ENCODE data around the gene STK35. TPM values are rescaled to one million over a fixed set of nuclear protein-coding genes. Genes with fewer than 3 reads are reported as not detected.

Gene STK35
- total RNA-seq, 2 donors from 2014 or later = 25.8 to 26.7 TPM

GRCh38 chr20:2093883-2094282 is 7.7 kb upstream of the STK35 start:
- no peaks in the 10 kb centered on the region for H3K36me3 ChIP-seq
- DNase-seq = no peak
- TF ChIP-seq, protein P1, sequence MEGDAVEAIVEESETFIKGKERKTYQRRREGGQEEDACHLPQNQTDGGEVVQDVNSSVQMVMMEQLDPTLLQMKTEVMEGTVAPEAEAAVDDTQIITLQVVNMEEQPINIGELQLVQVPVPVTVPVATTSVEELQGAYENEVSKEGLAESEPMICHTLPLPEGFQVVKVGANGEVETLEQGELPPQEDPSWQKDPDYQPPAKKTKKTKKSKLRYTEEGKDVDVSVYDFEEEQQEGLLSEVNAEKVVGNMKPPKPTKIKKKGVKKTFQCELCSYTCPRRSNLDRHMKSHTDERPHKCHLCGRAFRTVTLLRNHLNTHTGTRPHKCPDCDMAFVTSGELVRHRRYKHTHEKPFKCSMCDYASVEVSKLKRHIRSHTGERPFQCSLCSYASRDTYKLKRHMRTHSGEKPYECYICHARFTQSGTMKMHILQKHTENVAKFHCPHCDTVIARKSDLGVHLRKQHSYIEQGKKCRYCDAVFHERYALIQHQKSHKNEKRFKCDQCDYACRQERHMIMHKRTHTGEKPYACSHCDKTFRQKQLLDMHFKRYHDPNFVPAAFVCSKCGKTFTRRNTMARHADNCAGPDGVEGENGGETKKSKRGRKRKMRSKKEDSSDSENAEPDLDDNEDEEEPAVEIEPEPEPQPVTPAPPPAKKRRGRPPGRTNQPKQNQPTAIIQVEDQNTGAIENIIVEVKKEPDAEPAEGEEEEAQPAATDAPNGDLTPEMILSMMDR (IDR thresholded peaks at IDR 0.05) = no peak
- intact Hi-C loops (cut with DNase I) = loop anchor here (10.0 kb wide), 1 partner anchor 329 kb away; no protein-coding TSS in a partner anchor
- no peak overlapping the region for H3K9ac ChIP-seq (ENCODE audit: low read depth in 2 of 2, low read length in 2 of 2)
- no peak overlapping the region for H3K27ac ChIP-seq
- H3K4me1 ChIP-seq = no peaks in the 10 kb centered on the region
- no peak overlapping the region for H3K4me3 ChIP-seq
- H3K9me3 ChIP-seq = no peaks in the 10 kb centered on the region
- H3K27me3 ChIP-seq = no peaks in the 10 kb centered on the region

DNA sequence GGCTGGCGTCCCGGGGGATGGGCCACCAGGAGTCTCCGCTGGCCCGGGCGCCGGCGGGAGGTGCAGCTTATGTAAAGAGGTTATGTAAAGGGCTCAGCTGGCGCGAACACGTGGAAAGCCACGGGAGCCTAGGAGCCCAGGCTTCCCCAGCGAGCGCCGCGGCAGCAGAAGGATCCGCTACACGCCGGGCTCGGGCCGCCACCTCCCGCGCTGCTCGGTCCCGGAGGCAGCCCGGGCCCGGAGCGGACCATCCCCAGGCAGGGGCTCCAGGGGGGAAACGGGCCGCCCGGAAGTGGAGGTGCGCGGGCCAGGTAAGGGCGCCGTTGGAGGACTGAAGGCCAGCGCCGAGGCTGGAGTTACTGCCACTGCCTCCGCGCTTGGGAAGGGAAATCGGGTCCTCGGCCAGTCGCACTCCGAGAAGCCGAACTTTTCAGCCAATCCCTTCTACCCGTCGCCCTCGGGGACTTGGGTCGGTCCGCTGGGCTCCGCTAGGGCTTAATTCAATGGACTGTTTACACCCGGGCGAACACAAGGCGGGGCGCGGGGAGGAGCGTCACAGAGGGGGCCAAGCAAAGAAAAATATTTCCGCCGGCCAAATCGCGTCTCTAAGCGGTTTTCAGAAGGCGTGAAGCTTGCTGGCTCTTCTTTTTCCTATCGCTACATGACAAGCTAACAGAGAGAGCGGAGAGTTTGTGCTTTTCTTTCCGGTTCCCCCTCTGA is 398 bp downstream of the STK35 start:
- peak overlapping the region; percentile 97 for H3K27ac ChIP-seq
- H3K4me3 ChIP-seq = peak overlapping the region; percentile 86
- no peaks in the 10 kb centered on the region for H3K36me3 ChIP-seq
- intact Hi-C loops (cut with DNase I) = no loop called here
- peak overlapping the region; percentile 69 to 96 for H3K9ac ChIP-seq (ENCODE audit: low read depth in 2 of 2, low read length in 2 of 2)
- peak; percentile 92 for DNase-seq
- H3K4me1 ChIP-seq = peaks cover 18% of the 10 kb centered on the region
- TF ChIP-seq, protein P1 (IDR thresholded peaks at IDR 0.05) = no peak
- H3K27me3 ChIP-seq = no peaks in the 10 kb centered on the region
- no peaks in the 10 kb centered on the region for H3K9me3 ChIP-seq

- TF ChIP-seq, protein P1 (IDR thresholded peaks at IDR 0.05) = no peak
- H3K27me3 ChIP-seq = no peaks in the 10 kb centered on the region
- H3K36me3 ChIP-seq = no peaks in the 10 kb centered on the region
- peak; percentile 87 for DNase-seq
- peak overlapping the region; percentile 97 for H3K27ac ChIP-seq
- no peaks in the 10 kb centered on the region for H3K9me3 ChIP-seq
- H3K4me1 ChIP-seq = peaks cover 18% of the 10 kb centered on the region
- peak overlapping the region; percentile 86 for H3K4me3 ChIP-seq
- H3K9ac ChIP-seq (ENCODE audit: low read depth in 2 of 2, low read length in 2 of 2) = peak overlapping the region; percentile 69 to 96
- intact Hi-C loops (cut with DNase I) = no loop called here
These were observed 1.2 kb downstream of the STK35 start for GRCh38 chr20:2102585-2103460.

DNA sequence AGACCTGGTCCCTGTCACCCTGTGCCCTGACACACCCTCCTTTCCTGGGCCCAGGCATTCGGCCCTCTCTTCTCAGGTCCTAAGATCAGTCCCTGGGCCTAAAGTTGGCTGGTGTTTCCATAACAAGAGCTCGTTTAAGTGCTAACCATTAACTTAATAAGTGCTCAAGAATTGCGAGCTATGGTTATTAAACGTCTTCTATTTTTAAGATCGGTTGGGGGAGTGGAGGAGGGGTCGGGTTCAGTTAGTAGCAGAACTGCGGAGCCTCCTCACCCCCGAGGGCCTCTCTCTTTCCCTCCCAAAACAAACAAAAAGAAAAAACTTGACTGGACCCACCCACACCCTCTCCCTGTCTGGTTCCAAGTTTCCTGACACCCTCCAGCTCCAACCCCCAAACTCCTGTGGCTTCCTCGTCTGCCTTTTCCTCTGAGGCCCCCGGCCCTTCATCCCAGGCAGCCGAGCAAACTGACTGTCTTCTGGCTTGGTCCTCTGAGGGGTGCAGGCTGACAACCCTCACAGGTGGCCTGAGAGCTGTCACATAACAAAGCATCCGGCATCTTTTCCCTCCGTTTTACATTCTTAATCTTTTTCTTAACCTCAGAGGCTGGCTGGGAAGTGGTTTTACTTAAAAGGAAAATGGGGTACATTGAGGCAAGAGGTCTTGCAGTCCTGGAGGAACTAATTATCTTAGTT is 2.0 kb downstream of the STK35 start:
- Histone ChIP-seq H3K27ac (peak overlapping the region; percentile 97), H3K4me1 (peaks cover 18% of the 10 kb centered on the region), H3K4me3 (peak overlapping the region; percentile 86), H3K9me3 (no peaks in the 10 kb centered on the region), H3K9ac (ENCODE audit: low read depth in 2 of 2, low read length in 2 of 2) (peak overlapping the region; percentile 69 to 96), H3K36me3 (no peaks in the 10 kb centered on the region), H3K27me3 (no peaks in the 10 kb centered on the region)
- TF ChIP-seq, protein P1 (IDR thresholded peaks at IDR 0.05) = no peak
- intact Hi-C loops (cut with DNase I) = no loop called here
- DNase-seq = peak; percentile 20

GRCh38 chr20:2104236-2104635 is 2.6 kb downstream of the STK35 start:
- no peak overlapping the region for H3K27ac ChIP-seq
- H3K4me1 ChIP-seq = peaks cover 21% of the 10 kb centered on the region
- peak overlapping the region; percentile 86 for H3K4me3 ChIP-seq
- H3K36me3 ChIP-seq = no peaks in the 10 kb centered on the region
- DNase-seq = no peak
- TF ChIP-seq, protein P1 (IDR thresholded peaks at IDR 0.05) = no peak
- H3K9ac ChIP-seq (ENCODE audit: low read depth in 2 of 2, low read length in 2 of 2) = peak overlapping the region; percentile 51 to 69
- intact Hi-C loops (cut with DNase I) = no loop called here
- H3K27me3 ChIP-seq = no peaks in the 10 kb centered on the region
- H3K9me3 ChIP-seq = no peaks in the 10 kb centered on the region

Measured in colonic mucosa (tissue), 4 donors.